A549 (cell line): Measurements from ENCODE around the gene SLCO1C1.

ENCODE experiments used
- BHLHE40 ChIP-seq: IDR thresholded peaks from 2 replicates; pipeline ENCODE4 v1.6.1; 2012; ENCODE audit warnings: low read depth, low read length, inconsistent platforms
- CEBPB ChIP-seq, 2 experiments: fragments of >200 bp in 1 of 2; sonication (Bioruptor Twin) in 1 of 2; formaldehyde crosslinking in 1 of 2; IDR thresholded peaks; 2 replicates each; pipeline ENCODE4 v1.6.1; 2012 to 2016
- CHD2 ChIP-seq: fragments of 150-350 bp; IDR thresholded peaks from 2 replicates; pipeline ENCODE4 v1.6.1; 2014; ENCODE audit warnings: low read length; ENCODE audit not compliant: partially characterized antibody
- E2F6 ChIP-seq: IDR thresholded peaks from 2 replicates; pipeline ENCODE4 v1.6.1; 2012; ENCODE audit warnings: low read depth, borderline replicate concordance
- POLR2A ChIP-seq: IDR thresholded peaks from 2 replicates; pipeline ENCODE4 v1.6.1; 2012; ENCODE audit warnings: mild to moderate bottlenecking, low read length
- RFX5 ChIP-seq: fragments of 450-650 bp; IDR thresholded peaks from 2 replicates; pipeline ENCODE4 v1.7.1; 2014; ENCODE audit warnings: antibody characterized with exemption, mild to moderate bottlenecking, moderate library complexity
- ZFP36 ChIP-seq: fragments of 450-650 bp; IDR thresholded peaks from 2 replicates; pipeline ENCODE4 v1.6.1; 2014; ENCODE audit warnings: borderline replicate concordance; ENCODE audit not compliant: partially characterized antibody
- TF ChIP-seq, protein P1 (sequence below): fragments of >200 bp; sonication (Bioruptor Twin); formaldehyde crosslinking; IDR thresholded peaks from 3 replicates; pipeline ENCODE4 v1.5.1; 2016
- TF ChIP-seq, protein P2 (sequence below): fragments of >200 bp; sonication (Bioruptor Twin); formaldehyde crosslinking; IDR thresholded peaks from 3 replicates; pipeline ENCODE4 v1.6.1; 2016
- TF ChIP-seq, protein P3 (sequence below): IDR thresholded peaks from 2 replicates; pipeline ENCODE4 v1.6.1; 2012

GRCh38 chr12:20722142-20722541, 27.0 kb downstream of the SLCO1C1 start:
- TF ChIP-seq CEBPB (IDR thresholded peaks at IDR 0.05) (no peak), E2F6 (no peak), ZFP36 (no peak), RFX5 (no peak), BHLHE40 (no peak), POLR2A (no peak), CHD2 (no peak)
- TF ChIP-seq, protein P1, sequence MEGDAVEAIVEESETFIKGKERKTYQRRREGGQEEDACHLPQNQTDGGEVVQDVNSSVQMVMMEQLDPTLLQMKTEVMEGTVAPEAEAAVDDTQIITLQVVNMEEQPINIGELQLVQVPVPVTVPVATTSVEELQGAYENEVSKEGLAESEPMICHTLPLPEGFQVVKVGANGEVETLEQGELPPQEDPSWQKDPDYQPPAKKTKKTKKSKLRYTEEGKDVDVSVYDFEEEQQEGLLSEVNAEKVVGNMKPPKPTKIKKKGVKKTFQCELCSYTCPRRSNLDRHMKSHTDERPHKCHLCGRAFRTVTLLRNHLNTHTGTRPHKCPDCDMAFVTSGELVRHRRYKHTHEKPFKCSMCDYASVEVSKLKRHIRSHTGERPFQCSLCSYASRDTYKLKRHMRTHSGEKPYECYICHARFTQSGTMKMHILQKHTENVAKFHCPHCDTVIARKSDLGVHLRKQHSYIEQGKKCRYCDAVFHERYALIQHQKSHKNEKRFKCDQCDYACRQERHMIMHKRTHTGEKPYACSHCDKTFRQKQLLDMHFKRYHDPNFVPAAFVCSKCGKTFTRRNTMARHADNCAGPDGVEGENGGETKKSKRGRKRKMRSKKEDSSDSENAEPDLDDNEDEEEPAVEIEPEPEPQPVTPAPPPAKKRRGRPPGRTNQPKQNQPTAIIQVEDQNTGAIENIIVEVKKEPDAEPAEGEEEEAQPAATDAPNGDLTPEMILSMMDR = no peak
- TF ChIP-seq, protein P2, sequence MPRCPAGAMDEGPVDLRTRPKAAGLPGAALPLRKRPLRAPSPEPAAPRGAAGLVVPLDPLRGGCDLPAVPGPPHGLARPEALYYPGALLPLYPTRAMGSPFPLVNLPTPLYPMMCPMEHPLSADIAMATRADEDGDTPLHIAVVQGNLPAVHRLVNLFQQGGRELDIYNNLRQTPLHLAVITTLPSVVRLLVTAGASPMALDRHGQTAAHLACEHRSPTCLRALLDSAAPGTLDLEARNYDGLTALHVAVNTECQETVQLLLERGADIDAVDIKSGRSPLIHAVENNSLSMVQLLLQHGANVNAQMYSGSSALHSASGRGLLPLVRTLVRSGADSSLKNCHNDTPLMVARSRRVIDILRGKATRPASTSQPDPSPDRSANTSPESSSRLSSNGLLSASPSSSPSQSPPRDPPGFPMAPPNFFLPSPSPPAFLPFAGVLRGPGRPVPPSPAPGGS = no peak
- TF ChIP-seq, protein P3, sequence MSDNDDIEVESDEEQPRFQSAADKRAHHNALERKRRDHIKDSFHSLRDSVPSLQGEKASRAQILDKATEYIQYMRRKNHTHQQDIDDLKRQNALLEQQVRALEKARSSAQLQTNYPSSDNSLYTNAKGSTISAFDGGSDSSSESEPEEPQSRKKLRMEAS = no peak
